ENCODE measurements around the gene SMIM8.

DNA sequence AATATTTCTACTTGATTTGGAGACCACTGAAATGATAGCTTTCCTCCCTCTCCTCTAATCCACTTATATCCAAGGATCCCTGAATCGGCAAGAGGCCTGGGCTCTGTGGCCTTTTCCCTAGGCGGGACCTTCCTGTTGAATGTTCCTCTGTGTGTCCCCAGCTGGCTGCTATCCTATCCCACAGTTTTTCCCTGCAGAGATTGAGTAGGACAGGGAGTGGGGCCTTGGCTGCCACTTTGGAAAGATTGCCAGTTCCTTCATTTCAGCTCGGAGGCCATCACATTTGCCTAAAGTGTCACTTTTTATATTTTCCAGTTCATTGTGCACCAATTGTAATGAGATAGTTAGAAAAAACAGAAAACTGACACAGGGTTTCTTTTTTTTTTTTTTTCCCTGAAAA is 38.9 kb upstream of the SMIM8 start:
- TF ChIP-seq, protein P1, sequence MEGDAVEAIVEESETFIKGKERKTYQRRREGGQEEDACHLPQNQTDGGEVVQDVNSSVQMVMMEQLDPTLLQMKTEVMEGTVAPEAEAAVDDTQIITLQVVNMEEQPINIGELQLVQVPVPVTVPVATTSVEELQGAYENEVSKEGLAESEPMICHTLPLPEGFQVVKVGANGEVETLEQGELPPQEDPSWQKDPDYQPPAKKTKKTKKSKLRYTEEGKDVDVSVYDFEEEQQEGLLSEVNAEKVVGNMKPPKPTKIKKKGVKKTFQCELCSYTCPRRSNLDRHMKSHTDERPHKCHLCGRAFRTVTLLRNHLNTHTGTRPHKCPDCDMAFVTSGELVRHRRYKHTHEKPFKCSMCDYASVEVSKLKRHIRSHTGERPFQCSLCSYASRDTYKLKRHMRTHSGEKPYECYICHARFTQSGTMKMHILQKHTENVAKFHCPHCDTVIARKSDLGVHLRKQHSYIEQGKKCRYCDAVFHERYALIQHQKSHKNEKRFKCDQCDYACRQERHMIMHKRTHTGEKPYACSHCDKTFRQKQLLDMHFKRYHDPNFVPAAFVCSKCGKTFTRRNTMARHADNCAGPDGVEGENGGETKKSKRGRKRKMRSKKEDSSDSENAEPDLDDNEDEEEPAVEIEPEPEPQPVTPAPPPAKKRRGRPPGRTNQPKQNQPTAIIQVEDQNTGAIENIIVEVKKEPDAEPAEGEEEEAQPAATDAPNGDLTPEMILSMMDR (IDR thresholded peaks at IDR 0.05): no peak
- TF ChIP-seq EP300 (IDR thresholded peaks at IDR 0.05) (no peak), POLR2A (IDR thresholded peaks at IDR 0.05) (no peak), POLR2AphosphoS5 (IDR thresholded peaks at IDR 0.05) (no peak)
